ENCODE results near the gene E4F1.

E4F1 gene

GRCh38 chr16:2284797-2285576 lies 61.6 kb downstream of the E4F1 start:
- Histone ChIP-seq H3K27me3 (ENCODE audit: insufficient read depth, low read length) (no peaks in the 10 kb centered on the region), H3K4me3 (ENCODE audit: low read length) (no peak overlapping the region), H3K36me3 (ENCODE audit: insufficient read depth, low read depth, low read length) (no peaks in the 10 kb centered on the region), H3K9me3 (ENCODE audit: insufficient read depth, low read depth, low read length) (no peaks in the 10 kb centered on the region), H3K4me1 (ENCODE audit: insufficient read depth, low read length) (no peaks in the 10 kb centered on the region), H3K9ac (ENCODE audit: low read depth, low read length) (no peak overlapping the region), H3K27ac (ENCODE audit: low read length) (no peak overlapping the region)

Measured in iPS-20b (cell line).